ENCODE data around the gene MTSS2.

The MTSS2 gene, protein sequence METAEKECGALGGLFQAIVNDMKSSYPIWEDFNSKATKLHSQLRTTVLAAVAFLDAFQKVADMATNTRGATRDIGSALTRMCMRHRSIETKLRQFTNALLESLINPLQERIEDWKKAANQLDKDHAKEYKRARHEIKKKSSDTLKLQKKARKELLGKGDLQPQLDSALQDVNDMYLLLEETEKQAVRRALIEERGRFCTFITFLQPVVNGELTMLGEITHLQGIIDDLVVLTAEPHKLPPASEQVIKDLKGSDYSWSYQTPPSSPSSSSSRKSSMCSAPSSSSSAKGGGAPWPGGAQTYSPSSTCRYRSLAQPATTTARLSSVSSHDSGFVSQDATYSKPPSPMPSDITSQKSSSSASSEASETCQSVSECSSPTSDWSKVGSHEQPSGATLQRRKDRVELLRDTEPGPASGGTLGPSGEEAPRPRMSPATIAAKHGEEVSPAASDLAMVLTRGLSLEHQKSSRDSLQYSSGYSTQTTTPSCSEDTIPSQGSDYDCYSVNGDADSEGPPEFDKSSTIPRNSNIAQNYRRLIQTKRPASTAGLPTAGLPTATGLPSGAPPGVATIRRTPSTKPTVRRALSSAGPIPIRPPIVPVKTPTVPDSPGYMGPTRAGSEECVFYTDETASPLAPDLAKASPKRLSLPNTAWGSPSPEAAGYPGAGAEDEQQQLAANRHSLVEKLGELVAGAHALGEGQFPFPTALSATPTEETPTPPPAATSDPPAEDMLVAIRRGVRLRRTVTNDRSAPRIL

DNA sequence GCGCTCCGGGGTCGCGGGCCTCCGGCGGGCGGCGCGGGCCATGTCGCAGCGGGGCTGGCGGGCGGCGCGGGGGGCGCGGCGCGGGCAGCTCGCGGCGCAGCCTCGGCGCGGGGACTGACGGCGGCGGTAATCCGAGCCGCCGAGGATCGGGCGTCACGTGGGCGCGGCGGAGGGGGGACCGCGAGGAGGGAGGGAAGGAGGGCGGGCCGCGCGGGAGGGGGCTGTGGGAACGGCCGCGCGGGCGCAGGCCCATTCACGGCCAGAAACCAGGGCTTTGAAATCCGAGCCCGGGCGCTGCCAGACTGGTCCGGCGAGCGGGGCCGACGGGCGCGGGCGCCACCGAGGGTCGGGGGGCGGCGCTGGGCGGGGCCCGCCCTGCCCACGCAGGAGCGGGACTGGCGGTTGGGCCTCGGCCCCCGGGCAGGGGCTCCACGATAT is at the start of gene MTSS2:
Gene MTSS2, minus strand, starts transcription at position 116 of the 438 bp plus-strand sequence. CDS start 262 bp downstream, outside the sequence.
- TF ChIP-seq, protein P1, sequence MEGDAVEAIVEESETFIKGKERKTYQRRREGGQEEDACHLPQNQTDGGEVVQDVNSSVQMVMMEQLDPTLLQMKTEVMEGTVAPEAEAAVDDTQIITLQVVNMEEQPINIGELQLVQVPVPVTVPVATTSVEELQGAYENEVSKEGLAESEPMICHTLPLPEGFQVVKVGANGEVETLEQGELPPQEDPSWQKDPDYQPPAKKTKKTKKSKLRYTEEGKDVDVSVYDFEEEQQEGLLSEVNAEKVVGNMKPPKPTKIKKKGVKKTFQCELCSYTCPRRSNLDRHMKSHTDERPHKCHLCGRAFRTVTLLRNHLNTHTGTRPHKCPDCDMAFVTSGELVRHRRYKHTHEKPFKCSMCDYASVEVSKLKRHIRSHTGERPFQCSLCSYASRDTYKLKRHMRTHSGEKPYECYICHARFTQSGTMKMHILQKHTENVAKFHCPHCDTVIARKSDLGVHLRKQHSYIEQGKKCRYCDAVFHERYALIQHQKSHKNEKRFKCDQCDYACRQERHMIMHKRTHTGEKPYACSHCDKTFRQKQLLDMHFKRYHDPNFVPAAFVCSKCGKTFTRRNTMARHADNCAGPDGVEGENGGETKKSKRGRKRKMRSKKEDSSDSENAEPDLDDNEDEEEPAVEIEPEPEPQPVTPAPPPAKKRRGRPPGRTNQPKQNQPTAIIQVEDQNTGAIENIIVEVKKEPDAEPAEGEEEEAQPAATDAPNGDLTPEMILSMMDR (conservative IDR thresholded peaks at IDR 0.05; ENCODE audit: low read length) = no peak
- H3K4me3 ChIP-seq (ENCODE audit: low read length) = peak within 1 kb of the TSS; percentile 91
- peak; percentile 89 for DNase-seq (ENCODE audit: low read depth)

DNA sequence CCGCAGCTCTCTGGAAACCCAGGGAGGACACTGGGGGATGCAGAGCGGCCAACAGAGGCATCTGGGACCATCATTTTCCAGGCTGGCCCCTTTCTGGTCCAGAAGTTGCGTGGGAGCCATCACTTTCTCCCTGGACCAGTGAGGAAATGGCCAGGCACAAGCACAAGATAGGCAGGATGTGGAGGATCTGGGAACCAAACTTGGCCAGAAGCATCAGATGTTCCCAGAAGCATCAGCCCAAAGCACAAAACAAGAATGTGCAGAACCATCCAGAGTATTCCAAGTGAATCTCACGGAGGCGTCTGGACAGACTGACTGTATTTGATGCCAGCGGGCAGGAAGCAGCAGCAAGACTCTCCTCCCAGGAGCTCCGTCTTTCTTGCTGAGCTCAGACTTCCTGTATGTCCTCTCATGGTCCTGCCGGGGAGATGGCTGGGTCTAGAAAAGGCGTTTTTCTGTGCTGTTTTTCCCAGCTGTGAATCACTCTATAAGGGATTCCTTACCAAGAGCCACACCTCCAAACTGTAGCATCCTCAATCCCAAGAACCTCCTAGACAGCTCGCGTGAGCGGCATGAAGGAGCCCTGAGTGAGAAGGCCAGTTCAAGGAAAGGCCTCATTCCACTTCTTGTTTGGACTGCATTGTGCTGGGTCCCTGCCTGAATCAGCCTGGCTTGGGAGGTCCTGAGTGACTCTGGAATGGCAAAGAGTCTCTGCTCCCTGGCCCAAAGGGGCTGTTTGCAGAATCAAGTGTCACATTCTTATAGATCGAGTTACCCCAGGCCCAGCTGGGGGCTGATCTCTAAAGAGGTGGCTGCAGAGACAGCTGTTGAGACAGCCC is 49.5 kb upstream of the MTSS2 start:
- DNase-seq (ENCODE audit: low read depth) = peak; percentile 98
- TF ChIP-seq, protein P1 (conservative IDR thresholded peaks at IDR 0.05; ENCODE audit: low read length) = no peak
- no peak overlapping the region for H3K4me3 ChIP-seq (ENCODE audit: low read length)

DNA sequence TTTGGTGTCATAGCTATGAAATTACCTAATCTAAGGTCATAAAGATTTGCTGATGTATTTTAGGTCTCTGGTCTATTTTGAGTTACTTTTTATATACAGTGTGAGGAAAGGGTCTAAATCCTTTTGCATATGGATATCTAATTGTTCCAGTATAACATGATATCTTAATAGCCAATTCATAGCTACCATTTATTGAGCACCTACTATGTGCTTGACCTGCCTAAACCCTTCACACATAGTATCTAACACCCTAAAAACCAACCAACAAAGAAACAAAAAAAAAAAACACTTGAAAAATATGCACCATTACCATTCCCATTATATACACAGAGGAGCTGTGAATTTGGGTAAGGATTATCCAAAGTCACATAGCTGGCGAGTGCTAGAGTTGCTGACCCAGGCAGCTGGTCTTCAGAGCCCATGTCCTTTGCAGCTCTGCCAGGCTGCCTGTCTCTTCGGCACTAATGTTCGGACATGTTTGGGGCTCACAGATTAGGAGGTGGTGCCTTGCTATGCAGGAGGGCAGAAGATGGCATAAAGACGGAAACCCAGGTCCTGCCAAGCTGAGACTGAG is 48.8 kb upstream of the MTSS2 start:
- DNase-seq (ENCODE audit: low read depth) = no peak
- TF ChIP-seq, protein P1 (conservative IDR thresholded peaks at IDR 0.05; ENCODE audit: low read length) = no peak

DNA sequence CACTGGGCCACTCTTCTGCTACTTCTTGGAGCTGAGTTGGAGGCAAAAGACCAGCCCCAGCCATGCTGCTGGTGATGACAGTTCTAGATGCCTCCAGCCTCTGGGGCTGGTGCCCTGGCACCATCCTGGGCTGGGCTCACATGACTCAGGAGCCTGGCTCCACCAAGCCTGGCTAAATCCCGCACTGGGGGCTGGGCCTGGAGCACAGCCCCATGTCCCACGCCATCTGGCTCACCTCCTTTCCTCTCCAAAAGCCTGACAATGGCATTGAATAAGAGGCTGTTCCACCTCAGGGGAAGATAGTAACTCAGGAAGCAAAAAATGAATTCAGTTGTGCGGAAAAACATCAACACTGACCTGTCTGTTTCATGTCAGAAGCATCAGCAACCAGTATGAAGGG is 45.1 kb upstream of the MTSS2 start:
- DNase-seq (ENCODE audit: low read depth) = no peak
- TF ChIP-seq, protein P1 (conservative IDR thresholded peaks at IDR 0.05; ENCODE audit: low read length) = no peak
- H3K4me3 ChIP-seq (ENCODE audit: low read length) = no peak overlapping the region

More for the DNA sequence above, 48.8 kb upstream of the MTSS2 start:
- H3K4me3 ChIP-seq (ENCODE audit: low read length) = no peak overlapping the region

DNA sequence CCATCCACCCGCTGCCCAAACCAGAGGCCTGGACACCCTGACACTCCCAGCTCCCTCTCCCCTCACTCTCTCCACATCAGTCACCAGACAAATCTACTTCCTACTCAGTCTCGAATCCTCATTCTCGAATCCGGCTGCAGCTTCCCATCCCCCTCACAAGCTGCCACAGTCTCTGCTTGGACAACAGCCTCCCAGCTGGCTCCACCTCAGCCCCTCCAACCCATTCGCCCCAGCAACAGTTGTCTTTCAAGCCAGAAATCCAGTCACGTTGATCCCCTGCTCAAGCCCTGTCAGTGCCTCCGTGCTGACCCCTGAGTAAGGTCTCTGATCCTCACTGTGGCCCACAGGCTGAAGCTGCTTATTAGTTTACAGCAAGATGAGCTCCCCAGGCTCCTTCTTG is 44.2 kb upstream of the MTSS2 start:
- H3K4me3 ChIP-seq (ENCODE audit: low read length) = no peak overlapping the region
- no peak for DNase-seq (ENCODE audit: low read depth)
- TF ChIP-seq, protein P1 (conservative IDR thresholded peaks at IDR 0.05; ENCODE audit: low read length) = no peak

DNA sequence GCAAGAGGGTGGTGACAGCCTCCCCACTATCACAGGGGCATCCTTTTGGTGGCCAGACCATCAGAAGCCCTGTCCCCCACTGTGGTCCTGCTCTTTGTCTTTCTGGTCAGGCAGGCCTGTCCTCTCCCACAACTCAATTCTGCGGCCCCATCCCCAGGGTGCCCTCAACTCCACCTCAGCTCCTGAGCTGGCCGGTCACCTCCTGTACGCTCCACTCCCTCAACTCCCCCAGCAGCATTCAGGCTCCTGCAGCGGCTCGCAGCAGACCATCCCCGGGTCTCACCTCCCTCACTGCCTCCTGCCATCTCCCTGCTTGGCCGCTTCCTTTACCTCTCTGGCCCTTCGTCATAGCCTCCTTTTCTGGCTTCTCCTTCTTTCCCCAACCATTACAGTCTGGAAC is 43.4 kb upstream of the MTSS2 start:
- no peak for DNase-seq (ENCODE audit: low read depth)
- TF ChIP-seq, protein P1 (conservative IDR thresholded peaks at IDR 0.05; ENCODE audit: low read length) = no peak
- H3K4me3 ChIP-seq (ENCODE audit: low read length) = no peak overlapping the region
